HepG2 (cell line): ENCODE results near the gene CMYA5. TPM values are rescaled to one million over a fixed set of nuclear protein-coding genes. Genes with fewer than 3 reads are reported as not detected.

Experiments
- AGO2 ChIP-seq: fragments of 200-400 bp; formaldehyde crosslinking; optimal IDR thresholded peaks from 2 replicates; pipeline ENCODE3; 2017; ENCODE audit warnings: mild to moderate bottlenecking, low read depth, low read length, moderate library complexity
- CEBPB ChIP-seq: IDR thresholded peaks from 2 replicates; pipeline ENCODE4 v1.6.1; 2011; ENCODE audit warnings: low read depth, low read length, improper control_type of control experiment, borderline replicate concordance
- CEBPG ChIP-seq: IDR thresholded peaks from 2 replicates; pipeline ENCODE4 v1.6.1; 2016
- CHCHD3 ChIP-seq: sonication (generic); formaldehyde crosslinking; IDR thresholded peaks from 2 replicates; pipeline ENCODE4 v1.8.0; 2022; ENCODE audit warnings: mild to moderate bottlenecking, missing genetic modification reagents, moderate library complexity
- ELF1 ChIP-seq: sonication (generic); formaldehyde crosslinking; IDR thresholded peaks from 2 replicates; pipeline ENCODE4 v1.4.0; 2020; ENCODE audit warnings: missing genetic modification reagents
- ELF3 ChIP-seq: IDR thresholded peaks from 2 replicates; pipeline ENCODE4 v1.6.1; 2016; ENCODE audit warnings: missing genetic modification reagents, missing compliant biosample characterization
- FOXA1 ChIP-seq, 2 experiments: fragments of 450-650 bp in 1 of 2; sonication (generic) in 1 of 2; formaldehyde crosslinking in 1 of 2; IDR thresholded peaks; 2 replicates each; pipeline versions ENCODE4 v1.4.0 to v1.6.1; 2016 to 2020; ENCODE audit warnings: missing genetic modification reagents in 1 of 2
- FOXA3 ChIP-seq: IDR thresholded peaks from 2 replicates; pipeline ENCODE4 v1.6.1; 2016; ENCODE audit warnings: missing genetic modification reagents, missing compliant biosample characterization
- FOXJ3 ChIP-seq: sonication (generic); formaldehyde crosslinking; IDR thresholded peaks from 2 replicates; pipeline ENCODE4 v1.4.0; 2020; ENCODE audit warnings: missing genetic modification reagents, mild to moderate bottlenecking, borderline replicate concordance
- GABPB1 ChIP-seq: IDR thresholded peaks from 2 replicates; pipeline ENCODE4 v1.6.1; 2016; ENCODE audit warnings: mild to moderate bottlenecking, missing genetic modification reagents, moderate library complexity, missing compliant biosample characterization
- HOXA3 ChIP-seq: sonication (generic); formaldehyde crosslinking; IDR thresholded peaks from 2 replicates; pipeline ENCODE4 v1.5.0; 2020; ENCODE audit warnings: missing genetic modification reagents
- HOXA5 ChIP-seq: sonication (generic); formaldehyde crosslinking; IDR thresholded peaks from 2 replicates; pipeline ENCODE4 v1.4.0; 2020; ENCODE audit warnings: missing genetic modification reagents
- JUN ChIP-seq: sonication (generic); formaldehyde crosslinking; IDR thresholded peaks from 2 replicates; pipeline ENCODE4 v1.4.0; 2020; ENCODE audit warnings: mild to moderate bottlenecking, missing genetic modification reagents
- MIXL1 ChIP-seq: IDR thresholded peaks from 2 replicates; pipeline ENCODE4 v1.6.1; 2016
- NCOA2 ChIP-seq: sonication (generic); formaldehyde crosslinking; IDR thresholded peaks from 2 replicates; pipeline ENCODE4 v1.8.0; 2022; ENCODE audit warnings: inconsistent platforms
- NFIB ChIP-seq: sonication (generic); formaldehyde crosslinking; IDR thresholded peaks from 2 replicates; pipeline ENCODE4 v1.9.0; 2021; ENCODE audit warnings: missing genetic modification reagents, mild to moderate bottlenecking, borderline replicate concordance
- NFRKB ChIP-seq: fragments of 450-650 bp; IDR thresholded peaks from 2 replicates; pipeline ENCODE4 v1.6.1; 2017
- POGK ChIP-seq: sonication (generic); formaldehyde crosslinking; conservative IDR thresholded peaks from 2 replicates; pipeline ENCODE4 v1.8.0; 2022; ENCODE audit warnings: mild to moderate bottlenecking, moderate library complexity, missing genetic modification reagents
- POLR2A ChIP-seq, 2 experiments: IDR thresholded peaks; 2 replicates each; pipeline ENCODE4 v1.6.1; 2011; ENCODE audit warnings: low read depth in 2 of 2, low read length in 2 of 2, mild to moderate bottlenecking in 1 of 2, moderate library complexity in 1 of 2; ENCODE audit not compliant: insufficient read depth in 1 of 2
- RELA ChIP-seq: sonication (generic); formaldehyde crosslinking; IDR thresholded peaks from 2 replicates; pipeline ENCODE4 v1.4.0; 2020; ENCODE audit warnings: missing genetic modification reagents
- YEATS2 ChIP-seq: sonication (generic); formaldehyde crosslinking; IDR thresholded peaks from 2 replicates; pipeline ENCODE4 v1.4.0; 2020; ENCODE audit warnings: missing genetic modification reagents, borderline replicate concordance
- ZFP41 ChIP-seq: sonication (generic); formaldehyde crosslinking; IDR thresholded peaks from 2 replicates; pipeline ENCODE4 v1.4.0; 2020; ENCODE audit warnings: mild to moderate bottlenecking, missing genetic modification reagents, borderline replicate concordance
- ZNF225 ChIP-seq: sonication (generic); formaldehyde crosslinking; IDR thresholded peaks from 2 replicates; pipeline ENCODE4 v1.4.0; 2020; ENCODE audit warnings: mild to moderate bottlenecking, missing genetic modification reagents
- ZNF256 ChIP-seq: sonication (generic); formaldehyde crosslinking; conservative IDR thresholded peaks from 2 replicates; pipeline ENCODE4 v1.4.0; 2020; ENCODE audit warnings: missing genetic modification reagents
- ZNF317 ChIP-seq: sonication (generic); formaldehyde crosslinking; IDR thresholded peaks from 2 replicates; pipeline ENCODE4 v1.5.0; 2020; ENCODE audit warnings: mild to moderate bottlenecking, missing genetic modification reagents
- ZNF331 ChIP-seq: sonication (generic); formaldehyde crosslinking; IDR thresholded peaks from 2 replicates; pipeline ENCODE4 v1.4.0; 2020; ENCODE audit warnings: missing genetic modification reagents
- ZNF530 ChIP-seq: sonication (generic); formaldehyde crosslinking; IDR thresholded peaks from 2 replicates; pipeline ENCODE4 v1.5.0; 2020; ENCODE audit warnings: low read depth, mild to moderate bottlenecking, missing genetic modification reagents
- ZNF7 ChIP-seq: IDR thresholded peaks from 2 replicates; pipeline ENCODE4 v1.6.1; 2016; ENCODE audit warnings: missing biosample characterization, missing genetic modification reagents
- ZNF737 ChIP-seq: sonication (generic); formaldehyde crosslinking; IDR thresholded peaks from 2 replicates; pipeline ENCODE4 v1.5.0; 2020; ENCODE audit warnings: missing genetic modification reagents, mild to moderate bottlenecking, borderline replicate concordance
- polyA plus RNA-seq, 8 experiments: library from polyadenylated mRNA; depleted of rRNA in 3 of 8; stranded (reverse) in 7 of 8; unstranded in 1 of 8; fragments of >200 nt; fragmentation: Illumina TruSeq in 4 of 8; extraction: Trizol in 4 of 8; gene quantifications; 2 replicates each; pipeline versions ENCODE4 v1.2.1 to v1.2.3, GENCODE V29; 2011 to 2016; ENCODE audit warnings: low read depth in 4 of 8, missing spikeins in 1 of 8, mixed read lengths in 1 of 8; ENCODE audit not compliant: insufficient read depth in 1 of 8
- total RNA-seq, 5 experiments: library from RNA; depleted of rRNA; stranded (reverse); fragments of >200 nt; fragmentation: Illumina TruSeq; extraction: Trizol; gene quantifications; 2 replicates each; pipeline ENCODE4 v1.2.3, GENCODE V29; 2016; ENCODE audit warnings: low read depth in 1 of 5
- TF ChIP-seq, protein P1 (sequence below): sonication (generic); formaldehyde crosslinking; IDR thresholded peaks from 2 replicates; pipeline ENCODE4 v1.4.0; 2020; ENCODE audit warnings: missing genetic modification reagents, mild to moderate bottlenecking, borderline replicate concordance
- TF ChIP-seq, protein P2 (sequence below): sonication (generic); formaldehyde crosslinking; IDR thresholded peaks from 2 replicates; pipeline ENCODE4 v1.5.1; 2020; ENCODE audit warnings: mild to moderate bottlenecking, missing genetic modification reagents, moderate library complexity

Gene CMYA5
- total and polyA plus RNA-seq, 2 of the 13 experiments (the other 11 are each of a cell fraction or from before 2014, with no cell fraction given) = 0.13 to 0.51 TPM

DNA sequence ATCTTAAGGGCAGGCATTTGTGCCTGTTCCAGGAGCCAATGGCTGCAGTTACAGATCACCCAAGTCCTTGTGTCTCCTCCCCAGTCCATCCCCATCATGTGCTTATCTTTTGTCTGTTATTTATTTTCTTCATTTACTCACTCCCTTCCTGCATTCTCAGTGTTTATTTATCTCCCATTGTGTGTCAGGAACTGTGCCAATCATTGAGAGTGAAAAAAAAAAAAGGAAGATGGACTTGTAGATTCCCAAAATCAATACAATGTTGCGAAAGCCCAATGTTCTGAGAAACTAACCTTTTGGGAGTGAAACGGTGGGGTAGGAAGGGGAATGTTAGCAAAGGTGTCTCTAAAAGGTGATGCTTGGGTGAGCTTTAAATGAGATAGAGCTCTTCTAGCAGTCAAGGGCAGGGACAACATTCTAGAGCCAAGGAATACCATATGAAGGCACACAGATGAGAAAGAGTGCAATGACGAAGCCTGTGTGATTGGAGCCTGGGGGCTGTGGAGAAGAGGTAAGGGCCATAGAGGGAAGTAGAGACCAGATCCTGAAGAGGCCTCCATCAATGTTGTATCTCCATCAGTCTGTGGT is 53.0 kb downstream of the CMYA5 start (continued):
- TF ChIP-seq ZNF256 (CRISPR knock-in tag) (no peak), POGK (CRISPR knock-in tag) (peak; percentile 60; the same call in 1 of the 2 replicates), POLR2A (IDR thresholded peaks at IDR 0.05; ENCODE audit: insufficient read depth in 1 of 2, low read depth in 2 of 2, low read length in 2 of 2) (no peak), FOXJ3 (CRISPR knock-in tag) (peak; percentile 44; the same call in 1 of the 2 replicates), ELF1 (CRISPR knock-in tag) (peak; percentile 33; the same call in 1 of the 2 replicates), ZNF317 (0 out of 2 replicates have a peak, but pooled peaks have one; percentile 47), ZNF331 (CRISPR knock-in tag) (peak; percentile 14; the same call in 1 of the 2 replicates), ZNF737 (no peak), ELF3 (CRISPR knock-in tag) (peak; percentile 51), GABPB1 (CRISPR knock-in tag) (no peak), ZNF225 (no peak), AGO2 (no peak), CHCHD3 (CRISPR knock-in tag) (no peak), FOXA1 (IDR thresholded peaks at IDR 0.05) (peak; percentile 48; the same call in 1 of the 2 replicates), FOXA1 (CRISPR knock-in tag; IDR thresholded peaks at IDR 0.05) (peak; percentile 46; the same call in 1 of the 2 replicates), ZNF7 (CRISPR knock-in tag) (no peak), YEATS2 (CRISPR knock-in tag) (no peak), HOXA5 (CRISPR knock-in tag) (no peak), HOXA3 (no peak), NCOA2 (CRISPR knock-in tag) (peak; percentile 25; the same call in 1 of the 2 replicates), ZNF530 (no peak), RELA (no peak), CEBPG (CRISPR knock-in tag) (peak; percentile 80), JUN (CRISPR knock-in tag) (no peak), NFRKB (no peak), NFIB (CRISPR knock-in tag) (no peak), MIXL1 (CRISPR knock-in tag) (peak; percentile 39; the same call in 1 of the 2 replicates), FOXA3 (CRISPR knock-in tag) (peak; percentile 81), CEBPB (peak; percentile 71; the same call in 1 of the 2 replicates), ZFP41 (CRISPR knock-in tag) (no peak)
- TF ChIP-seq, protein P1, sequence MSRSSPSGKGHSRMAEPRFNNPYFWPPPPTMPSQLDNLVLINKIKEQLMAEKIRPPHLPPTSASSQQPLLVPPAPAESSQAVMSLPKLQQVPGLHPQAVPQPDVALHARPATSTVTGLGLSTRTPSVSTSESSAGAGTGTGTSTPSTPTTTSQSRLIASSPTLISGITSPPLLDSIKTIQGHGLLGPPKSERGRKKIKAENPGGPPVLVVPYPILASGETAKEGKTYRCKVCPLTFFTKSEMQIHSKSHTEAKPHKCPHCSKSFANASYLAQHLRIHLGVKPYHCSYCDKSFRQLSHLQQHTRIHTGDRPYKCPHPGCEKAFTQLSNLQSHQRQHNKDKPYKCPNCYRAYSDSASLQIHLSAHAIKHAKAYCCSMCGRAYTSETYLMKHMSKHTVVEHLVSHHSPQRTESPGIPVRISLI = peak; percentile 96
- TF ChIP-seq, protein P2, sequence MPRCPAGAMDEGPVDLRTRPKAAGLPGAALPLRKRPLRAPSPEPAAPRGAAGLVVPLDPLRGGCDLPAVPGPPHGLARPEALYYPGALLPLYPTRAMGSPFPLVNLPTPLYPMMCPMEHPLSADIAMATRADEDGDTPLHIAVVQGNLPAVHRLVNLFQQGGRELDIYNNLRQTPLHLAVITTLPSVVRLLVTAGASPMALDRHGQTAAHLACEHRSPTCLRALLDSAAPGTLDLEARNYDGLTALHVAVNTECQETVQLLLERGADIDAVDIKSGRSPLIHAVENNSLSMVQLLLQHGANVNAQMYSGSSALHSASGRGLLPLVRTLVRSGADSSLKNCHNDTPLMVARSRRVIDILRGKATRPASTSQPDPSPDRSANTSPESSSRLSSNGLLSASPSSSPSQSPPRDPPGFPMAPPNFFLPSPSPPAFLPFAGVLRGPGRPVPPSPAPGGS (CRISPR knock-in tag) = no peak
